Gastrocnemius medialis (tissue), 4 donors: ENCODE data around the gene ZC3H7A. TPM values are rescaled to one million over a fixed set of nuclear protein-coding genes. Genes with fewer than 3 reads are reported as not detected.

Source experiments
- ATAC-seq, 2 donors: fragments of 150-250 bp; one replicate each; pipeline ENCODE4 v1.9.1; 2016
- DNase-seq, 2 donors: peaks; one replicate each; pipeline ENCODE4 v3.0.0-alpha.2; 2019
- H3K27ac ChIP-seq, 4 donors: fragments of 200-600 bp; sonication (generic); 1 replicate in 1 of 4; 2 replicates in 3 of 4; pipeline ENCODE4 v1.5.1; 2016 to 2018; ENCODE audit warnings: mild to moderate bottlenecking in 2 of 4, moderate library complexity in 1 of 4
- H3K27me3 ChIP-seq, 3 donors: fragments of 200-600 bp; sonication (generic) in 2 of 3; 1 replicate in 1 of 3; 2 replicates in 2 of 3; pipeline versions ENCODE4 v1.5.1 to v1.6.0; 2016 to 2019; ENCODE audit warnings: mild to moderate bottlenecking in 1 of 3, moderate library complexity in 1 of 3
- H3K36me3 ChIP-seq, 2 donors: fragments of 200-600 bp; sonication (generic) in 1 of 2; one replicate each; pipeline ENCODE4 v1.5.1; 2017 to 2018
- H3K4me1 ChIP-seq, 2 donors: fragments of 200-600 bp; sonication (generic) in 1 of 2; one replicate each; pipeline ENCODE4 v1.5.1; 2016 to 2017; ENCODE audit warnings: mild to moderate bottlenecking in 2 of 2
- H3K4me3 ChIP-seq, 4 donors: fragments of 200-600 bp; sonication (generic) in 3 of 4; 1 replicate in 1 of 4; 2 replicates in 3 of 4; pipeline ENCODE4 v1.5.1; 2016 to 2019; ENCODE audit warnings: mild to moderate bottlenecking in 2 of 4
- H3K9me3 ChIP-seq, 3 donors: fragments of 200-600 bp; sonication (generic) in 2 of 3; 1 replicate in 1 of 3; 2 replicates in 2 of 3; pipeline ENCODE4 v1.5.1; 2016 to 2019
- CTCF ChIP-seq, 5 experiments: fragments of 450-650 bp in 3 of 5; fragments of 200-600 bp in 2 of 5; sonication (generic) in 2 of 5; IDR thresholded peaks in 4 of 5; conservative IDR thresholded peaks in 1 of 5; 1 replicate in 4 of 5; 2 replicates in 1 of 5; pipeline ENCODE4 v1.5.1; 2016 to 2019; ENCODE audit warnings: antibody characterized with exemption in 5 of 5, mild to moderate bottlenecking in 3 of 5, moderate library complexity in 3 of 5
- POLR2A ChIP-seq, 2 donors: fragments of 450-650 bp; IDR thresholded peaks; one replicate each; pipeline ENCODE4 v1.6.1; 2017; ENCODE audit warnings: antibody characterized with exemption in 2 of 2, mild to moderate bottlenecking in 2 of 2, moderate library complexity in 2 of 2
- in situ Hi-C, 4 donors: fragments of 200-750 bp; cut with MboI; loops; one replicate each; pipeline versions ENCODE4 v1.15.0 to v1.8.0; 2017; ENCODE audit warnings: low sequenced_read_pairs in 4 of 4
- intact Hi-C: fragments of 100-400 bp; cut with DNase I; formaldehyde crosslinking; loops from one replicate; pipeline ENCODE4 v1.15.1; 2023; ENCODE audit warnings: low total_unique reads
- total RNA-seq, 4 donors: library from RNA; depleted of rRNA; stranded (reverse); fragments of >200 nt; gene quantifications; one replicate each; pipeline versions ENCODE4 v1.1.0 to v1.2.3, GENCODE V29; 2016

Gene ZC3H7A
- total RNA-seq, 4 donors from 2014 or later, result 33.9 to 41.7 (median 37.9) TPM

- Histone ChIP-seq H3K27ac (peak overlapping the region; percentile 95 to 100 (median 99)), H3K4me3 (no peak overlapping the region), H3K27me3 (no peaks in the 10 kb centered on the region), H3K9me3 (no peaks in the 10 kb centered on the region), H3K4me1 (peaks cover 61 to 77% of the 10 kb centered on the region in 2 donors), H3K36me3 (peaks cover 0 to 44% of the 10 kb centered on the region in 2 donors)
- DNase-seq, result no peak
- intact Hi-C loops, result loop anchor here (10.0 kb wide), 1 partner anchor 792 kb away; the partner anchor contains the start of genes CLEC16A and DEXI
- TF ChIP-seq POLR2A (IDR thresholded peaks at IDR 0.05) (no peak), CTCF (IDR thresholded peaks at IDR 0.05 in 4 of 5, conservative IDR thresholded peaks at IDR 0.05 in 1 of 5) (no peak)
- in situ Hi-C loops, result no loop called here
- no peak for ATAC-seq
Measured at GRCh38 chr16:11736903-11737302, 60.2 kb downstream of the ZC3H7A start.

- Histone ChIP-seq H3K27ac (peak overlapping the region; percentile 95 to 100 (median 99)), H3K4me3 (peak overlapping the region in 1 of 4 donors; percentile 6), H3K9me3 (no peaks in the 10 kb centered on the region), H3K27me3 (no peaks in the 10 kb centered on the region), H3K36me3 (peaks cover 0 to 55% of the 10 kb centered on the region in 2 donors), H3K4me1 (peaks cover 57 to 69% of the 10 kb centered on the region in 2 donors)
- peak; percentile 65 to 91 for DNase-seq
- in situ Hi-C loops (no loop called here), intact Hi-C loops (loop anchor here (10.0 kb wide), 1 partner anchor 791 kb away; the partner anchor contains the start of genes CLEC16A and DEXI)
- ATAC-seq, result peak; percentile 94 to 96
- TF ChIP-seq POLR2A (IDR thresholded peaks at IDR 0.05), result peak; percentile 20 to 57
- no peak for TF ChIP-seq CTCF (IDR thresholded peaks at IDR 0.05 in 4 of 5, conservative IDR thresholded peaks at IDR 0.05 in 1 of 5)
Measured at GRCh38 chr16:11735787-11736186, 61.3 kb downstream of the ZC3H7A start.

- intact Hi-C loops (loop anchor here (10.0 kb wide), 1 partner anchor 790 kb away; the partner anchor contains the start of genes CLEC16A and DEXI), in situ Hi-C loops (no loop called here)
- H3K9me3 ChIP-seq, result no peaks in the 10 kb centered on the region
- DNase-seq (no peak), ATAC-seq (peak in 1 of 2 donors; percentile 39)
- no peak overlapping the region for H3K4me3 ChIP-seq
- peaks cover 48 to 58% of the 10 kb centered on the region in 2 donors for H3K4me1 ChIP-seq
- TF ChIP-seq POLR2A (IDR thresholded peaks at IDR 0.05) (no peak), CTCF (IDR thresholded peaks at IDR 0.05 in 4 of 5, conservative IDR thresholded peaks at IDR 0.05 in 1 of 5) (no peak)
- peak overlapping the region; percentile 95 to 100 (median 99) for H3K27ac ChIP-seq
- peaks cover 0 to 66% of the 10 kb centered on the region in 2 donors for H3K36me3 ChIP-seq
- no peaks in the 10 kb centered on the region for H3K27me3 ChIP-seq
Measured at GRCh38 chr16:11734653-11735043, 62.4 kb downstream of the ZC3H7A start.

GRCh38 chr16:11734025-11734652 lies 62.9 kb downstream of the ZC3H7A start:
- no peaks in the 10 kb centered on the region for H3K27me3 ChIP-seq
- TF ChIP-seq CTCF (IDR thresholded peaks at IDR 0.05 in 4 of 5, conservative IDR thresholded peaks at IDR 0.05 in 1 of 5) (no peak), POLR2A (IDR thresholded peaks at IDR 0.05) (no peak)
- in situ Hi-C loops, result no loop called here
- H3K36me3 ChIP-seq, result peaks cover 0 to 70% of the 10 kb centered on the region in 2 donors
- H3K9me3 ChIP-seq, result no peaks in the 10 kb centered on the region
- ATAC-seq (peak in 1 of 2 donors; percentile 13), DNase-seq (no peak)
- intact Hi-C loops, result loop anchor here (10.0 kb wide), 1 partner anchor 789 kb away; the partner anchor contains the start of genes CLEC16A and DEXI
- peaks cover 44 to 53% of the 10 kb centered on the region in 2 donors for H3K4me1 ChIP-seq
- H3K4me3 ChIP-seq, result no peak overlapping the region
- peak overlapping the region; percentile 95 to 100 (median 99) for H3K27ac ChIP-seq
